ENCODE data around the gene RMC1.

- TF ChIP-seq EZH2phosphoT487 (IDR thresholded peaks at IDR 0.05; ENCODE audit: low read length) = no peak
- TF ChIP-seq CTCF (IDR thresholded peaks at IDR 0.05; ENCODE audit: low read length) = no peak
- TF ChIP-seq EZH2 (optimal IDR thresholded peaks at IDR 0.05; ENCODE audit: low read depth, low read length) = no peak
Observed at GRCh38 chr18:23512641-23513040, 9.3 kb downstream of the RMC1 start.

Data from MM.1S (cell line).